ENCODE data around the gene TRPC4AP.

- TF ChIP-seq CTCF (conservative IDR thresholded peaks at IDR 0.05; ENCODE audit: low read length): no peak
- TF ChIP-seq EZH2phosphoT487 (IDR thresholded peaks at IDR 0.05; ENCODE audit: borderline replicate concordance, low read depth, low read length): no peak
These were observed 118.4 kb downstream of the TRPC4AP start for GRCh38 chr20:34974246-34974645.

Data from OCI-LY7 (cell line).